ENCODE measurements around the gene PIGZ. TPM values are rescaled to one million over a fixed set of nuclear protein-coding genes. Genes with fewer than 3 reads are reported as not detected.

Gene PIGZ
- total and polyA plus RNA-seq, 9 of the 15 experiments (the other 6 are each of a cell fraction or from before 2014, with no cell fraction given), result 0.15 to 1.8 (median 0.76) TPM

- TF ChIP-seq MAFG (tag; conservative IDR thresholded peaks at IDR 0.05), result no peak
- TF ChIP-seq, protein P1, sequence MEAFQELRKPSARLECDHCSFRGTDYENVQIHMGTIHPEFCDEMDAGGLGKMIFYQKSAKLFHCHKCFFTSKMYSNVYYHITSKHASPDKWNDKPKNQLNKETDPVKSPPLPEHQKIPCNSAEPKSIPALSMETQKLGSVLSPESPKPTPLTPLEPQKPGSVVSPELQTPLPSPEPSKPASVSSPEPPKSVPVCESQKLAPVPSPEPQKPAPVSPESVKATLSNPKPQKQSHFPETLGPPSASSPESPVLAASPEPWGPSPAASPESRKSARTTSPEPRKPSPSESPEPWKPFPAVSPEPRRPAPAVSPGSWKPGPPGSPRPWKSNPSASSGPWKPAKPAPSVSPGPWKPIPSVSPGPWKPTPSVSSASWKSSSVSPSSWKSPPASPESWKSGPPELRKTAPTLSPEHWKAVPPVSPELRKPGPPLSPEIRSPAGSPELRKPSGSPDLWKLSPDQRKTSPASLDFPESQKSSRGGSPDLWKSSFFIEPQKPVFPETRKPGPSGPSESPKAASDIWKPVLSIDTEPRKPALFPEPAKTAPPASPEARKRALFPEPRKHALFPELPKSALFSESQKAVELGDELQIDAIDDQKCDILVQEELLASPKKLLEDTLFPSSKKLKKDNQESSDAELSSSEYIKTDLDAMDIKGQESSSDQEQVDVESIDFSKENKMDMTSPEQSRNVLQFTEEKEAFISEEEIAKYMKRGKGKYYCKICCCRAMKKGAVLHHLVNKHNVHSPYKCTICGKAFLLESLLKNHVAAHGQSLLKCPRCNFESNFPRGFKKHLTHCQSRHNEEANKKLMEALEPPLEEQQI (IDR thresholded peaks at IDR 0.05), result no peak
- no peak for TF ChIP-seq SAP30 (IDR thresholded peaks at IDR 0.05; ENCODE audit: borderline replicate concordance, insufficient read depth, low read depth, low read length, poor library complexity, severe bottlenecking)
- no peak for TF ChIP-seq ATF7 (IDR thresholded peaks at IDR 0.05)
- no peak for TF ChIP-seq HMG20B (CRISPR knock-in tag; IDR thresholded peaks at IDR 0.05)
- TF ChIP-seq, protein P2, sequence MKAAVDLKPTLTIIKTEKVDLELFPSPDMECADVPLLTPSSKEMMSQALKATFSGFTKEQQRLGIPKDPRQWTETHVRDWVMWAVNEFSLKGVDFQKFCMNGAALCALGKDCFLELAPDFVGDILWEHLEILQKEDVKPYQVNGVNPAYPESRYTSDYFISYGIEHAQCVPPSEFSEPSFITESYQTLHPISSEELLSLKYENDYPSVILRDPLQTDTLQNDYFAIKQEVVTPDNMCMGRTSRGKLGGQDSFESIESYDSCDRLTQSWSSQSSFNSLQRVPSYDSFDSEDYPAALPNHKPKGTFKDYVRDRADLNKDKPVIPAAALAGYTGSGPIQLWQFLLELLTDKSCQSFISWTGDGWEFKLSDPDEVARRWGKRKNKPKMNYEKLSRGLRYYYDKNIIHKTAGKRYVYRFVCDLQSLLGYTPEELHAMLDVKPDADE (conservative IDR thresholded peaks at IDR 0.05; ENCODE audit: control insufficient read depth, low read depth, low read length), result no peak
- no peak for TF ChIP-seq HOXB6 (CRISPR knock-in tag; IDR thresholded peaks at IDR 0.05; ENCODE audit: borderline replicate concordance)
- TF ChIP-seq MED1 (CRISPR knock-in tag; IDR thresholded peaks at IDR 0.05; ENCODE audit: borderline replicate concordance), result no peak
Observed at GRCh38 chr3:196915375-196915774, 53.3 kb downstream of the PIGZ start (continued).
